HCT116 (cell line): ENCODE results near the gene SPAG6. TPM values are rescaled to one million over a fixed set of nuclear protein-coding genes. Genes with fewer than 3 reads are reported as not detected.

Experiments used
- ATAC-seq: fragments of 200-7000 bp; cut with Tn5 transposase; 2 replicates; pipeline ENCODE4 v1.9.1; 2020; ENCODE audit warnings: mild to moderate bottlenecking, moderate library complexity
- BruUV-seq: library from RNA; stranded (reverse); fragments of 400-500 nt; replicated peaks from 2 replicates; lab custom pipeline; 2021; lab: Mats Ljungman, UMichigan
- CTCF ChIA-PET: fragments of 300-600 bp; sonication (Branson Sonifier 250); formaldehyde crosslinking; loops from one replicate; lab custom pipeline; 2021; ENCODE audit warnings: antibody characterized with exemption; lab: Charles Lee
- POLR2A ChIA-PET: fragments of 300-600, 350-600 bp; sonication (Branson Sonifier 250); formaldehyde crosslinking; loops from one replicate; lab custom pipeline; 2021; ENCODE audit warnings: antibody characterized with exemption; lab: Charles Lee
- RAD21 ChIA-PET, 2 experiments: fragments of 300-600 bp; sonication (Branson Sonifier 250); formaldehyde crosslinking; loops; one replicate each; lab custom pipeline; 2023; ENCODE audit warnings: low total read pairs in 2 of 2; ENCODE audit not compliant: uncharacterized antibody in 2 of 2, unreplicated experiment in 2 of 2, low non-redundant PET in 1 of 2; lab: Charles Lee
- DNase-seq: peaks from one replicate; pipeline ENCODE4 v3.0.0-alpha.2; 2010; ENCODE audit warnings: low read depth, low spot score
- H2AFZ ChIP-seq: fragments of 200-600 bp; shearing (Covaris generic), sonication (generic); 2 replicates; pipeline ENCODE4 v1.6.1; 2017; ENCODE audit warnings: low read depth, mixed run types, mixed read lengths, antibody characterized with exemption, low read length; ENCODE audit not compliant: poor library complexity, severe bottlenecking
- H3K27ac ChIP-seq: 2 replicates; pipeline ENCODE4 v1.5.1; 2012; ENCODE audit warnings: low read depth, low read length
- H3K27me3 ChIP-seq: fragments of 200-600 bp; sonication (generic); 2 replicates; pipeline ENCODE4 v1.6.1; 2016; ENCODE audit warnings: mixed run types, low read length, mixed read lengths; ENCODE audit not compliant: insufficient read depth
- H3K36me3 ChIP-seq, 2 experiments: fragments of 200-500 bp in 1 of 2; fragments of 200-600 bp in 1 of 2; sonication (Bioruptor generic) in 1 of 2; sonication (generic) in 1 of 2; 2 replicates each; pipeline versions ENCODE4 v1.5.1 to v1.6.1; 2014 to 2016; ENCODE audit warnings: low read length in 2 of 2, inconsistent platforms in 1 of 2, mixed read lengths in 1 of 2, mixed run types in 1 of 2; ENCODE audit not compliant: insufficient read depth in 2 of 2, control insufficient read depth in 1 of 2
- H3K4me1 ChIP-seq, 2 experiments: fragments of 200-600 bp in 1 of 2; sonication (generic) in 1 of 2; 2 replicates each; pipeline versions ENCODE4 v1.5.1 to v1.6.1; 2012 to 2017; ENCODE audit warnings: low read length in 2 of 2, inconsistent platforms in 1 of 2, mild to moderate bottlenecking in 1 of 2, mixed read lengths in 1 of 2, mixed run types in 1 of 2, moderate library complexity in 1 of 2; ENCODE audit not compliant: insufficient read depth in 2 of 2, control insufficient read depth in 1 of 2
- H3K4me2 ChIP-seq: fragments of 200-600 bp; sonication (generic); 2 replicates; pipeline ENCODE4 v1.6.1; 2017; ENCODE audit warnings: mixed run types, low read length, mixed read lengths
- H3K4me3 ChIP-seq, 2 experiments: fragments of 200-600 bp in 1 of 2; sonication (generic) in 1 of 2; replicated peaks in 1 of 2; 2 replicates each; pipeline ENCODE4 v1.5.1; 2011 to 2016; ENCODE audit warnings: low read length in 2 of 2, control low read depth in 1 of 2, low read depth in 1 of 2, mild to moderate bottlenecking in 1 of 2, mixed read lengths in 1 of 2, mixed run types in 1 of 2
- H3K79me2 ChIP-seq: fragments of 200-600 bp; sonication (generic); 2 replicates; pipeline ENCODE4 v1.6.1; 2017; ENCODE audit warnings: mild to moderate bottlenecking, mixed run types, low read length, moderate library complexity, mixed read lengths; ENCODE audit not compliant: insufficient read depth
- H3K9ac ChIP-seq: fragments of 200-600 bp; sonication (generic); 2 replicates; pipeline ENCODE4 v1.6.1; 2016; ENCODE audit warnings: low read length, mixed read lengths
- H3K9me2 ChIP-seq: fragments of 200-600 bp; sonication (generic), shearing (Covaris generic); 2 replicates; pipeline ENCODE4 v1.6.1; 2017; ENCODE audit warnings: mixed run types, mild to moderate bottlenecking, moderate library complexity; ENCODE audit not compliant: insufficient read depth
- H3K9me3 ChIP-seq, 2 experiments: fragments of 200-500 bp in 1 of 2; fragments of 200-600 bp in 1 of 2; sonication (Bioruptor generic) in 1 of 2; sonication (generic) in 1 of 2; 2 replicates each; pipeline ENCODE4 v1.6.1; 2014 to 2017; ENCODE audit warnings: low read length in 2 of 2, mixed read lengths in 2 of 2, inconsistent platforms in 1 of 2, low read depth in 1 of 2, mild to moderate bottlenecking in 1 of 2, mixed run types in 1 of 2, moderate library complexity in 1 of 2; ENCODE audit not compliant: control insufficient read depth in 1 of 2, insufficient read depth in 1 of 2
- H4K20me1 ChIP-seq: fragments of 200-600 bp; sonication (generic), shearing (Covaris generic); 2 replicates; pipeline ENCODE4 v1.6.1; 2017; ENCODE audit warnings: mixed run types, mild to moderate bottlenecking, moderate library complexity; ENCODE audit not compliant: insufficient read depth
- EGR1 ChIP-seq: IDR thresholded peaks from 2 replicates; pipeline ENCODE4 v1.6.1; 2012; ENCODE audit warnings: low read depth
- EZH2phosphoT487 ChIP-seq: fragments of 200-600 bp; IDR thresholded peaks from 2 replicates; pipeline ENCODE4 v1.6.1; 2018; ENCODE audit warnings: antibody characterized with exemption, borderline replicate concordance
- FOSL1 ChIP-seq: IDR thresholded peaks from 2 replicates; pipeline ENCODE4 v1.6.1; 2012; ENCODE audit warnings: low read depth
- JUND ChIP-seq: IDR thresholded peaks from 2 replicates; pipeline ENCODE4 v1.6.1; 2012
- POLR2A ChIP-seq: IDR thresholded peaks from 2 replicates; pipeline ENCODE4 v1.7.0; 2011; ENCODE audit warnings: borderline replicate concordance; ENCODE audit not compliant: insufficient read depth, insufficient read length; ENCODE audit errors: extremely low read depth
- POLR2AphosphoS5 ChIP-seq: IDR thresholded peaks from 2 replicates; pipeline ENCODE4 v1.6.1; 2011; ENCODE audit warnings: mild to moderate bottlenecking, low read depth, low read length, moderate library complexity
- SIN3A ChIP-seq: IDR thresholded peaks from 2 replicates; pipeline ENCODE4 v1.6.1; 2012; ENCODE audit warnings: low read depth
- SRF ChIP-seq: IDR thresholded peaks from 2 replicates; pipeline ENCODE4 v1.6.1; 2012; ENCODE audit warnings: low read depth
- ZFX ChIP-seq: fragments of 450-650 bp; IDR thresholded peaks from 2 replicates; pipeline ENCODE4 v1.6.1; 2017
- intact Hi-C: fragments of 100-400 bp; cut with micrococcal nuclease; formaldehyde crosslinking; loops from 2 replicates; pipeline ENCODE4 v1.10.0; 2022
- total RNA-seq: library from RNA; stranded (reverse); gene quantifications from one replicate; pipeline ENCODE4 v1.2.1, GENCODE V29; 2021; ENCODE audit not compliant: unreplicated experiment

SPAG6 gene
- total RNA-seq, 1 experiment from 2014 or later = not detected

DNA sequence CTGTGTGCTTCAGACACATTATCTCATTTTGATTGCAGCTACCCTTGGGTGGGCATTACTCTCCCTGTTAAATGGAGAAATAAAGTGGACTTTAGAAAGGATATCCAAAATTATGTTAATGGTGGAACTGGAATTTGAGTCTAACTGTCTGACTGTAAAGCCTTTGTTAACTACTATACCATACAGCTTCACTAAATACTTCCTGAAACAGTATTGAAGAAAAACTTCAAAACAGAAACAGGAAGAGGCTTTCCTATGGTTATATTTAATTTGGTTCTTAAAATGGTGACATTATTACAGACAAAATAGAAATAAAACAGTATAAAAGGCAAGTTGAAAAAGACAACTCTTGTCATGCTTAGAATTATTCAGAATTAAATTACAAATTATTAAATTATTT, 25.0 kb downstream of the SPAG6 start:
- Histone ChIP-seq H2AFZ (peak overlapping the region; percentile 11), H4K20me1 (no peaks in the 10 kb centered on the region), H3K9me2 (no peaks in the 10 kb centered on the region; the same call in 1 of the 2 replicates), H3K27ac (no peak overlapping the region), H3K36me3 (no peaks in the 10 kb centered on the region), H3K4me3 (no peak overlapping the region), H3K4me1 (no peaks in the 10 kb centered on the region), H3K9me3 (no peaks in the 10 kb centered on the region), H3K9ac (no peak overlapping the region), H3K4me2 (no peak overlapping the region), H3K27me3 (no peaks in the 10 kb centered on the region), H3K79me2 (no peaks in the 10 kb centered on the region)
- intact Hi-C loops = no loop called here
- RAD21 ChIA-PET = no interaction called here
- ATAC-seq (no peak), DNase-seq (no peak)
- CTCF ChIA-PET = no interaction called here
- TF ChIP-seq SIN3A (no peak), EGR1 (no peak), FOSL1 (no peak), POLR2A (no peak)
- no TSS peak for BruUV-seq
- POLR2A ChIA-PET = interaction anchor here (1.4 kb wide), 1 partner anchor 30 kb away, joined by 3 read pairs; no protein-coding TSS in a partner anchor

DNA sequence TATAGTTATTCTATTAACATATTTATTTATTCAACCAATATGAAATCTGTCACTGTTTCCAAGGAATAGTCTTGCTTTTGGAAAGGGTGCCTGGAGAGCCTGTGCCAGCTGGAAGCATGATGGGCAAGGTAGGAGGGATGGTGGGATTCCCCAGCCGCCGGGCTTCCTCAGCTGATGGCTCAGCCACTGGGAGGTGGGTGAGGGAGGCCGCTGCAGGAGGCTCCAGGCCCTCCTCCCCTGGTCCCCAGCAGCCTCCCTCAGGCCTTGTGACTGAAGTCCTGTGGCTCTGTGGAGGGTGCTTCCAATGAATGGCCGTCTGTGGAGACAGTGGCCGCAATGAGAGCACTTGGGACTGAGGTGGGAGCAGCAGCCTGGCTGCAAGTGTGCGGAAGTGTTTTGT, 27.0 kb downstream of the SPAG6 start:
- Histone ChIP-seq H3K4me3 (no peak overlapping the region), H3K4me1 (no peaks in the 10 kb centered on the region), H3K79me2 (no peaks in the 10 kb centered on the region), H4K20me1 (no peaks in the 10 kb centered on the region), H3K36me3 (no peaks in the 10 kb centered on the region), H3K9me3 (no peaks in the 10 kb centered on the region), H2AFZ (no peak overlapping the region), H3K27ac (no peak overlapping the region)
- no TSS peak for BruUV-seq
- intact Hi-C loops = no loop called here
- DNase-seq (no peak), ATAC-seq (no peak)
- RAD21 ChIA-PET = no interaction called here
- POLR2A ChIA-PET = no interaction called here
- TF ChIP-seq JUND = no peak
- no peak for TF ChIP-seq FOSL1
- no peak for TF ChIP-seq POLR2A
- TF ChIP-seq EZH2phosphoT487 = no peak
- TF ChIP-seq ZFX = no peak
- TF ChIP-seq SRF = no peak
- TF ChIP-seq POLR2AphosphoS5 = no peak
- no peak for TF ChIP-seq EGR1
- TF ChIP-seq, all 23 proteins: peak for 0
- Histone ChIP-seq H3K27me3 (no peaks in the 10 kb centered on the region), H3K9ac (no peak overlapping the region), H3K4me2 (no peak overlapping the region), H3K9me2 (no peaks in the 10 kb centered on the region; the same call in 1 of the 2 replicates)
- CTCF ChIA-PET = interaction anchor here (0.6 kb wide), 1 partner anchor 839 kb away, joined by 3 read pairs; no protein-coding TSS in a partner anchor
